Right lobe of liver (tissue), 6 donors: ENCODE measurements around the gene TAS2R40. TPM values are rescaled to one million over a fixed set of nuclear protein-coding genes. Genes with fewer than 3 reads are reported as not detected.
A peak's percentile ranks its signal among the peaks of the same experiment; 100 is the strongest.

Experiments used
- ATAC-seq, 4 donors: fragments of 200-7000 bp; cut with Tn5 transposase; one replicate each; pipeline ENCODE4 v1.9.1; 2020; ENCODE audit warnings: mild to moderate bottlenecking in 4 of 4, moderate library complexity in 4 of 4
- DNase-seq, 3 donors: peaks; one replicate each; pipeline ENCODE4 v3.0.0-alpha.2; 2020
- H3K27ac ChIP-seq, 3 donors: fragments of 200-600 bp; one replicate each; pipeline ENCODE4 v1.8.0; 2022
- H3K27me3 ChIP-seq, 2 donors: fragments of 200-600 bp; one replicate each; pipeline ENCODE4 v1.8.0; 2022
- H3K36me3 ChIP-seq, 4 donors: fragments of 200-600 bp; sonication (generic) in 1 of 4; one replicate each; pipeline versions ENCODE4 v1.5.1 to v1.8.0; 2017 to 2022; ENCODE audit warnings: control low read depth in 1 of 4
- H3K4me1 ChIP-seq, 4 donors: fragments of 200-600 bp; sonication (generic) in 1 of 4; one replicate each; pipeline versions ENCODE4 v1.5.1 to v1.8.0; 2017 to 2022; ENCODE audit warnings: control low read depth in 1 of 4
- H3K4me3 ChIP-seq, 3 donors: fragments of 200-600 bp; one replicate each; pipeline ENCODE4 v1.8.0; 2022
- H3K9me3 ChIP-seq, 4 donors: fragments of 200-600 bp; sonication (generic) in 1 of 4; one replicate each; pipeline versions ENCODE4 v1.5.1 to v1.8.0; 2017 to 2022; ENCODE audit warnings: control low read depth in 1 of 4
- POLR2A ChIP-seq: fragments of 450-650 bp; IDR thresholded peaks from one replicate; pipeline ENCODE4 v1.6.1; 2017; ENCODE audit warnings: antibody characterized with exemption, mild to moderate bottlenecking
- WGBS: methylation state at CpG from one replicate; pipeline ENCODE4 v1.1.6; 2018; ENCODE audit warnings: low coverage, low lambda C conversion rate; ENCODE audit not compliant: insufficient coverage; ENCODE audit errors: missing lambda C conversion rate; 5-methylcytosine and 5-hydroxymethylcytosine counted together
- intact Hi-C, 2 donors: fragments of 100-400 bp; cut with DNase I; formaldehyde crosslinking; loops; one replicate each; pipeline versions ENCODE4 v1.11.2 to v1.14.1; 2022
- total RNA-seq, 6 experiments: library from RNA; depleted of rRNA in 2 of 6; stranded (reverse); fragments of >200 nt in 2 of 6; fragmentation: NEBNext Ultra II Directional in 3 of 6; extraction: Animal tissue kit (Norgen Biotek cat#: 25700) in 3 of 6; gene quantifications; one replicate each; pipeline versions ENCODE4 v1.1.0 to v1.2.4, GENCODE V29; 2016 to 2023
- TF ChIP-seq, protein P1 (sequence below), 4 donors: fragments of 200-600 bp in 3 of 4; fragments of 450-650 bp in 1 of 4; IDR thresholded peaks; one replicate each; pipeline versions ENCODE4 v1.5.1 to v1.8.0; 2016 to 2022; ENCODE audit warnings: antibody characterized with exemption in 4 of 4, mild to moderate bottlenecking in 2 of 4
- donor health status: DM: no; HTN: yes; CAD: no.
- donor health status: DM: no; HTN: no; CAD: no.
- donor health status: DM: no; HTN: no; CAD: no.
- donor health status: DM: no; HTN: yes; CAD: no.
- donor health status: DM: no; HTN: yes; CAD: no.

Gene TAS2R40
- total RNA-seq, 6 experiments from 2014 or later, result not detected

DNA sequence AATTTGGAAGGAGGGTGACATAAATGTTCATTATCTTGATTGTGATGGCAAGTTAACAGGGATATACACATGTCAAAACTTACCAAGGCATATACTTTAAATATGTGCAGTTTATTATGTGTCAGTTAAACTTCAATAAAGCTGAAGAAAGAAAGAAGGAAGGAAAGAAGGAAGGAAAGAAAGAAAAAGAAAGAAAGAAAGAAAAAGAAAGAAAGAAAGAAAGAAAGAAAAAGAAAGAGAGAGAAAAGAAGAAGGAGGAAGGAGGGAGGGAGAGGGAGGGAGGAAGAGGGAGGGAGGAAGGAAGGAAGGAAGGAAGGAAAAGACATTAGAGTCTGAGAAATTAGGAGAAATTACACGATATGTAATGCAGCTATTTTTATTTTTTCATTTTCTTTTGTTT, 25.5 kb downstream of the TAS2R40 start:
- 44% methylated on average over 1 of the region's 1 CpG for WGBS
- ATAC-seq (no peak), DNase-seq (no peak)
- Histone ChIP-seq H3K36me3 (no peaks in the 10 kb centered on the region), H3K4me1 (peaks cover 0 to 38% (median 10%) of the 10 kb centered on the region in 4 donors), H3K9me3 (no peaks in the 10 kb centered on the region), H3K4me3 (no peak overlapping the region), H3K27me3 (no peaks in the 10 kb centered on the region), H3K27ac (peak overlapping the region in 1 of 3 donors; percentile 82)
- TF ChIP-seq, protein P1, sequence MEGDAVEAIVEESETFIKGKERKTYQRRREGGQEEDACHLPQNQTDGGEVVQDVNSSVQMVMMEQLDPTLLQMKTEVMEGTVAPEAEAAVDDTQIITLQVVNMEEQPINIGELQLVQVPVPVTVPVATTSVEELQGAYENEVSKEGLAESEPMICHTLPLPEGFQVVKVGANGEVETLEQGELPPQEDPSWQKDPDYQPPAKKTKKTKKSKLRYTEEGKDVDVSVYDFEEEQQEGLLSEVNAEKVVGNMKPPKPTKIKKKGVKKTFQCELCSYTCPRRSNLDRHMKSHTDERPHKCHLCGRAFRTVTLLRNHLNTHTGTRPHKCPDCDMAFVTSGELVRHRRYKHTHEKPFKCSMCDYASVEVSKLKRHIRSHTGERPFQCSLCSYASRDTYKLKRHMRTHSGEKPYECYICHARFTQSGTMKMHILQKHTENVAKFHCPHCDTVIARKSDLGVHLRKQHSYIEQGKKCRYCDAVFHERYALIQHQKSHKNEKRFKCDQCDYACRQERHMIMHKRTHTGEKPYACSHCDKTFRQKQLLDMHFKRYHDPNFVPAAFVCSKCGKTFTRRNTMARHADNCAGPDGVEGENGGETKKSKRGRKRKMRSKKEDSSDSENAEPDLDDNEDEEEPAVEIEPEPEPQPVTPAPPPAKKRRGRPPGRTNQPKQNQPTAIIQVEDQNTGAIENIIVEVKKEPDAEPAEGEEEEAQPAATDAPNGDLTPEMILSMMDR (IDR thresholded peaks at IDR 0.05), result no peak
- TF ChIP-seq POLR2A, result no peak
- intact Hi-C loops, result loop anchor here in 1 of 2 donors (10.0 kb wide), 1 partner anchor 47 kb away; no protein-coding TSS in a partner anchor

DNA sequence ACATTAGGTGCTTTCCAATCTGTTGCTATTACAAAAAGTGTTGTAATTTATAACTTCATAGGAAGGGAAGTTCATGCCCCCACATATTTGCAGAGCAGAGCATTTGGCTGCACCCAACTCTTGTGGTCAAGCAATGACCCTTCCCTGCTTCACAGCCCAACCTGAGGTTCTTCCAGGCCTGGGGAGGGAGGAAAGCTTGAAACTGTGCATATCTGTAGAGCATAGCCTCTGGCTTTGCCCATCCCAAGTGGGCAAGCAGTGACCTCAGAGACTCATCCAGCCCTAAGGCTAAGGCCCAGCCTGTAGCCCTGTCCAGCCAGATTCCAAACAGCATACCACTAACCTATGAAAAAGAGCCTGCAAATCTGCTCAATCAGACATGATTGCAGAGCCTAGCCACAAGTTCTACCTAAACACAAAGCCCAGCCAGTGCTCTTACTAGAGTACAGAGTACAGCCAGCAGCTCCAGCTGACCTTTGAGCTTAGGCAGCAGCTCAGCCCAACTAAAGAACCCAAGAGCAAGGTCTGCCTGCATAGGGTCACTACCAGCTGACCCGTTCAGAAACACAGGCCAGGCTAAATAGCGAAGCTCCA, 27.0 kb downstream of the TAS2R40 start:
- TF ChIP-seq, protein P1 (IDR thresholded peaks at IDR 0.05), result no peak
- no peak for TF ChIP-seq POLR2A
- 32% methylated on average over 2 of the region's 2 CpGs for WGBS
- DNase-seq, result peak; percentile 64 to 90 (median 83)
- H3K27ac ChIP-seq, result peak overlapping the region in 2 of 3 donors; percentile 45 to 82
- peaks cover 0 to 29% (median 10%) of the 10 kb centered on the region in 4 donors for H3K4me1 ChIP-seq
- ATAC-seq, result peak; percentile 96 to 100 (median 99)
- H3K9me3 ChIP-seq, result no peaks in the 10 kb centered on the region
- intact Hi-C loops, result loop anchor here in 1 of 2 donors (10.0 kb wide), 1 partner anchor 46 kb away; no protein-coding TSS in a partner anchor
- no peak overlapping the region for H3K4me3 ChIP-seq
- H3K36me3 ChIP-seq, result no peaks in the 10 kb centered on the region
- H3K27me3 ChIP-seq, result no peaks in the 10 kb centered on the region

DNA sequence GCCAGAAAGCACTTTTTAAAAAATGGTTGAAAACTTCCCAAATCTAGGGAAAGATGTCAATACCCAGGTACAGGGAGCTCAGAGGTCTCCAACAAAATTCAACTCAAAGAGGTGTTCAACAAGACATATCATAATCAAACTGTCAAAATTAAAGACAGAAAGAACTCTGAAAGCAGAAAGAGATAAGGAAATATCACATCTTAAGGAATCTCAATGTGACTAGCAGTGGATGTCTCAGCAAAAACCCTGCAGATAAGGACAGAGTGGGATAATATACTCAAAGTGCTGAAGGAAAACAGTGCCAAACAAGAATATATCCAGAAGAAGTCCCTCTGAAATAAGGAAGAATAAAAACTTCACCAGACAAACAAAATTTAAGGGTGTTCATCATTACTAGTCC, 28.4 kb downstream of the TAS2R40 start:
- H3K4me1 ChIP-seq, result peaks cover 0 to 19% (median 10%) of the 10 kb centered on the region in 4 donors
- H3K27ac ChIP-seq, result no peak overlapping the region
- H3K4me3 ChIP-seq, result no peak overlapping the region
- TF ChIP-seq, protein P1 (IDR thresholded peaks at IDR 0.05), result no peak
- no peak for TF ChIP-seq POLR2A
- no peak for ATAC-seq
- DNase-seq, result no peak
- no peaks in the 10 kb centered on the region for H3K36me3 ChIP-seq
- no peaks in the 10 kb centered on the region for H3K27me3 ChIP-seq
- intact Hi-C loops, result no loop called here
- H3K9me3 ChIP-seq, result no peaks in the 10 kb centered on the region

DNA sequence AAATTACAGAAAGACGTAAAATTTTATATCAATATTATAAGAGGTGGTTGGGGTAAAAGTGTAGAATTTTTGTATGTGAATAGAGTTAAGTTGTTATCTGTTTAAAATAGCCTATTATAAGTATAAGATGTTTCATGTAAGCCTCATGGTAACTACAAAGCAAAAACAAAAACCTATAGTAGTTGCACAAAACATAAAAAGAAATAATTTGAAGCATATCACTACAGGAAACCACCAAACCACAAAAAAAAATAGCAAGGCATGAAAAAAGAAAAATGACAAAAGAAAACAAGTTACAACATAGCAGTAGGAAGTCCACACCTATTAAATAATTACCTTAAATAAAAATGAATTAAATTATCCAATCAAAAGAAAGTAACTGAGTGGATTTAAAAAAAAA, 29.0 kb downstream of the TAS2R40 start:
- ATAC-seq (no peak), DNase-seq (no peak)
- 82% methylated on average over 1 of the region's 1 CpG for WGBS
- Histone ChIP-seq H3K27me3 (no peaks in the 10 kb centered on the region), H3K4me1 (peaks cover 0 to 19% (median 10%) of the 10 kb centered on the region in 4 donors), H3K4me3 (no peak overlapping the region), H3K27ac (no peak overlapping the region), H3K9me3 (no peaks in the 10 kb centered on the region), H3K36me3 (no peaks in the 10 kb centered on the region)
- TF ChIP-seq POLR2A, result no peak
- TF ChIP-seq, protein P1 (IDR thresholded peaks at IDR 0.05), result no peak
- intact Hi-C loops, result no loop called here
